Superior temporal gyrus (tissue), 1 donor: Measurements from ENCODE around the gene DNAJC12.
"Not testable (repeated sequence)": the region's sequence is repeated elsewhere in the genome, so short reads cannot be mapped to it uniquely, and the experiment has no call there.

Experiments
- DNase-seq: peaks from one replicate; pipeline ENCODE4 v3.0.0-alpha.2; 2016; ENCODE audit errors: extremely low spot score

Gene DNAJC12

GRCh38 chr10:67837541-67838314 lies at the start of gene DNAJC12:
Gene DNAJC12 (minus strand): TSS chr10:67838188. CDS start chr10:67838011, 177 bp downstream.
- DNase-seq, result peak; percentile 93

DNA sequence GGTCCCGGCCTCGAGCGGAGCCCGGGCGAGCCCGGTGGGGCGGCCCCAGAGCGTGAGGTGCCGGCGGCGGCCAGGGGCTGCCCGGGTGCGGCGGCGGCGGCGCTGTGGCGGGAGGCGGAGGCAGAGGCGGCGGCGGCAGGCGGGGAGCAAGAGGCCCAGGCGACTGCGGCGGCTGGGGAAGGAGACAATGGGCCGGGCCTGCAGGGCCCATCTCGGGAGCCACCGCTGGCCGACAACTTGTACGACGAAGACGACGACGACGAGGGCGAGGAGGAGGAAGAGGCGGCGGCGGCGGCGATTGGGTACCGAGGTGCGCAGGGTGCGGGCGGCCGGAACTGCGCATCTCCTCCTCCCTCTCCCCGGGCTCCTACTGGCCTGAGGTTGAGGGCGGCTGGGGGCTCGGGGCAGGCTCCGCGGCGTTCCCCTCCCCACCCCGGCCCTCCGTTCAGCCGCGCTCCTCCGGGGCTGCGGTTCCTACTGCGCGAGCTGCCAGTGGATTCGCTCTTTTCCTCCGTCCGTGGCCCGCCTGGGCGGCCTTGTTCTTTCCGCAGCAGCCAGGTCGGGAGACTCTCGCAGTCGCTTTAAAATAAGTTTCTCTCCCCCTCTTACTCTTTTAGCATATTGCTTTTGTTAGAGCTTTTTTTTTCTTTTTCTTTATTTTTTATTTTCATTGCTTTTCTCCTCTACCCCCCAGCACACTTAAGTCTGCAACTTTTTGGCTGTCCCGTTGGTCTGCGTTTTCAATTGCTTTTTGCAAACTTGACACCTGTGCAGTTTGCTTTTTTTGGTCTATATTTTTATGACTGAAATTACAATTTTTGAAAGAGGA lies 47.1 kb upstream of the DNAJC12 start:
- DNase-seq, result peak; percentile 76

GRCh38 chr10:67884313-67884841 lies 46.4 kb upstream of the DNAJC12 start, which contains the start of gene SIRT1:
Gene SIRT1 (plus strand): TSS chr10:67884656. CDS start chr10:67884722, 66 bp downstream.
- DNase-seq, result peak; percentile 95

GRCh38 chr10:67883710-67884312 lies 45.8 kb upstream of the DNAJC12 start:
- DNase-seq, result no peak

DNA sequence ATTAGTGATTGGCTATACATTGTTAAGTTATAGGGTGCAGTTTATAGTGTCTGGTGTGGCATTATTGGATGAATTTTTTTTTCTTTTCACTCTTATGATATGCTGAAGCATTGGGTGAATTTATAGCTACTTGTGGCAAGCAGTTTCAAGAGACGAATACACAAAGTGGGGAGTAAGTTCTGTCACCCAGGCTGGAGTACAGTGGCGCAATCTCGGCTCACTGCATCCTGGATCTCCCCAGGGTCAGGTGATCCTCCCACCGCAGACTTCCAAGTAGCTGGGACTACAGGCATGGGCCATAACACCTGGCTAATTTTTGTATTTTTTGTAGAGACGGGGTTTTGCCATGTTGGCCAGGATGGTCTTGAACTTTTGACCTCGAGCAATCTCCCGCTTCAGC lies 40.1 kb upstream of the DNAJC12 start:
- no peak for DNase-seq

DNA sequence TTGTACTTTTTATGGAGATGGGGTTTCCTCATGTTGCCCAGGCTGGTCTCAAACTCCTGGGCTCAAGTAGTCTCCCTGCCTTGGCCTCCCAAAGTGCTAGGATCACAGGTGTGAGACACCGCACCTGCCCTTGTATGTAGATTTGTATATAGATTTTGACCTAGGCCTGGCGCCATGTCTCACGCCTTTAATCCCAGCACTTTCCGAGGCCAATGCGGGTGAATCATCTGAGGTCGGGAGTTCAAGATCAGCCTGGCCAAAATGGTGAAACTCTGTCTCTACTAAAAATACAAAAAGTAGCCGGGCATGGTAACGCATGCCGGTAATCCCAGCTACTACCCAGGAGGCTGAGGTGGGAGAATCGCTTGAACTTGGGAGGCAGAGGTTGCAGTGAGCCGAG lies 39.4 kb upstream of the DNAJC12 start:
- DNase-seq, result not testable (repeated sequence)

DNA sequence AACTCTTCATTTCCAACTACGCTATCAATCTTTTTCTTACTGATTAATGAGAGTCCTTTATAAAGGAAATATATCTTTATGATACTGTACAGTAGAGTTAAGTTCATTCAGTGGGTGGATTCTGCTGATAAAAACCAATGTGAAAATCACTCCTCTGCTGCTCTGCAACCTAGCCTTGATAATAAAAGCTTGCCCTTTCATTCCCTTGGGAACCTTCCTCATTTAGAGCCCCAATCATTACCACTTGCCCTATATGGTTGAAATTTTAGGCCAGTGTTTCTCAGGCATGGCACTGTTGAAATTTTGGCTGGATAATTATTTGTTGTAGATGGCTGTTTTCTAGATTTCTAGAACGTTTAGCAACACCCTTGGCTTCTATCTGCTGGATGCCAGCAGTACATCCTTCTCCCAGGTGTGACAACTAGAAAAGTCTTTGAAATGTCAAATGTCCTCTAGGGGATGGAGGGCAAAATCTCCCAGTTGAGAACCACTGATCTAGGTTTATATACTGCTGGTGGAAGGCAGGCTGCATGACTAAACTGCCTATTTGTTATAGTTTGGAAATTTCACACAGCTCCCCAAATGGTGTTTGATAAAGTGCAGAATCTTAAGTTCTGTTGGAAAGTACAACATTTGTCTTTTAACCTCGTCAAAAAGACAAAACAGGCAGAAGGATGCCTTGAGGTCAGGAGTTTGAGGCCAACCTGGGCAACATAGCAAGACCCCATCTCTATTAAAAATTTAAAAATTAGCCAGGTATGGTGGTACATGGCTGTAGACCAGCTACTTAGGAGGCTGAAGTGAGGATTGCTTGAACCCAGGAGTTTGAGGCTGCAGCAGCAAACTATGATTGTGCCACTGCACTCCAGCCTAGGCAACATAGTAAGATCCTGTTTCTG lies 37.6 kb upstream of the DNAJC12 start:
- DNase-seq, result no peak

- no peak for DNase-seq
Measured at GRCh38 chr10:67869996-67870395, 32.0 kb upstream of the DNAJC12 start.

- DNase-seq, result no peak
Measured at GRCh38 chr10:67868132-67868531, 30.1 kb upstream of the DNAJC12 start.

- DNase-seq, result no peak
Measured at GRCh38 chr10:67864607-67865371, 26.8 kb upstream of the DNAJC12 start.

- DNase-seq, result no peak
Measured at GRCh38 chr10:67863094-67863493, 25.1 kb upstream of the DNAJC12 start.

GRCh38 chr10:67861750-67862432 lies 23.9 kb upstream of the DNAJC12 start:
- DNase-seq, result no peak

GRCh38 chr10:67858971-67859370 lies 21.0 kb upstream of the DNAJC12 start:
- DNase-seq, result no peak

DNA sequence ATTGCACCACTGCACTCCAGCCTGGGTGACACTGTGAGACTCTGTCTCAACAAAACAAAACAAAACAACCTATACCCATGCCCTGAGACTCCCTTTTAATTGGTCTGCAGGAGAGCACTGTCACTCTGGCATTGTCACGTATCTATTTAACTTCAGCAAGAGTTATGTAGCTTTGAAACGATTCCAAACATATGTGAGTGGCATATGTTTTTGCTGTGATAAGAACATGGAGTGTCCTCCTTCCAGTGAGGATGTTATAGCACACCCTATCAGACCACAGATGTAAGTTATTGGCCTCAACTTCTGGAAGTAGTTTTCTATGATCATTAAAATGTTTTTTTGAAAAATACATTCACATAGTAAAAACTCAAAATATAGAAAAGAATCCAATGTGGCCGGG lies 15.5 kb upstream of the DNAJC12 start:
- no peak for DNase-seq

GRCh38 chr10:67852761-67853160 lies 14.8 kb upstream of the DNAJC12 start:
- DNase-seq, result no peak

DNA sequence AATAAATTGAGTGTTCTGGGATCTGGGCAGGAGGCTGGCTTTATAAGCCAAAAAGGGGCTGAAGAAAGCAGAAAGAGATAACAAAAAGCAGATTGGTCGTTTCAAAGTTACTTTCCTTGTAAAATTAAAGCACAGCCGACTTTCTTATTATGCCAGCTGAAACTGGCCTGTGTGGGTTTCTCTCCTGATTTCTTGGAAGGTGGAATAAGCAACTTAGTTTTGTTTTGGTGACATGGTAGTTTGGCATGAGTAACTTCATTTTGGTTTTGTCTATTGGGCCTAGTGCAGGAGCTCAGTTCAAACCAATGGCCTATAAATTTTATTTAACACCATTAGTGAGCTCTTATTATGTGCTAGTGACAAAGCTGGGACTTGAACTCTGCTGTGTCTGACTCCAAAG lies 13.2 kb upstream of the DNAJC12 start:
- no peak for DNase-seq

- DNase-seq, result peak; percentile 98
Measured at GRCh38 chr10:67849331-67850011, 11.5 kb upstream of the DNAJC12 start.

- DNase-seq, result no peak
Measured at GRCh38 chr10:67843284-67843683, 5.3 kb upstream of the DNAJC12 start.

DNA sequence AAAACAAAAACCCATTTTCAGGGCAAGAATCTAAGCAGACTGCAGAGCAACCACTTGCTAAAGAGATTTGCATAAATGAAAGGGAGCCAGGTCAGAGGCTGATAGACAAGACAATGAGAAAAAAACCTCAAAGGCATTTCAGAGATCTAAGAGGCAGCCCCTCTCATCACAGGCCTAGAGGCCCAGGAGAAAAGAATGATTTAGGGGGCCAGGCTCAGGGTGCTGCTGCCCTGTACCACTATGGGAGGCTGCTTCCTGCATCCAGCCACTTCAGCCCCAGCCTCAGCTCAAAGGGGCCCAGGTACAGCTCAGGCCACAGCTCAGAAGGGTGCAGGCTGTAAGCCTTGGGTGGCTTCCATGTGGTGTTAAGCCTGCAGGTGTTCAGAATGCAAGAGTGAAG lies 3.7 kb upstream of the DNAJC12 start:
- no peak for DNase-seq
